LNCAP (cell line): ENCODE results near the gene RACGAP1.

Source experiments
- CTCF ChIP-seq: fragments of 450-650 bp; IDR thresholded peaks from 2 replicates; pipeline ENCODE4 v1.5.1; 2017; ENCODE audit warnings: mild to moderate bottlenecking

RACGAP1 gene

GRCh38 chr12:49990273-49990672, 35.0 kb downstream of the RACGAP1 start:
- no peak for TF ChIP-seq CTCF

- no peak for TF ChIP-seq CTCF
Measured at GRCh38 chr12:49987625-49988303, 37.5 kb downstream of the RACGAP1 start.

- no peak for TF ChIP-seq CTCF
Measured at GRCh38 chr12:49985981-49986380, 39.3 kb downstream of the RACGAP1 start.

GRCh38 chr12:49984476-49985359, 40.6 kb downstream of the RACGAP1 start:
- TF ChIP-seq CTCF: no peak

GRCh38 chr12:49983892-49984291, 41.4 kb downstream of the RACGAP1 start:
- TF ChIP-seq CTCF: no peak

- no peak for TF ChIP-seq CTCF
Measured at GRCh38 chr12:49982246-49983087, 42.8 kb downstream of the RACGAP1 start.
